Body of pancreas (tissue), 4 donors: ENCODE results near the gene ZNRF4. TPM values are rescaled to one million over a fixed set of nuclear protein-coding genes. Genes with fewer than 3 reads are reported as not detected.

Experiments used
- ATAC-seq: fragments of 150-250 bp; one replicate; pipeline ENCODE4 v1.9.1; 2016
- DNase-seq, 4 donors: peaks; one replicate each; pipeline ENCODE4 v3.0.0-alpha.2; 2019
- H3K27ac ChIP-seq, 4 donors: fragments of 200-600 bp; sonication (generic); 1 replicate in 3 of 4; 2 replicates in 1 of 4; pipeline versions ENCODE4 v1.5.1 to v1.6.1; 2016 to 2019; ENCODE audit warnings: mild to moderate bottlenecking in 1 of 4, mixed read lengths in 1 of 4, moderate library complexity in 1 of 4
- H3K27me3 ChIP-seq, 2 donors: fragments of 200-600 bp; sonication (generic); one replicate each; pipeline ENCODE4 v1.6.0; 2016; ENCODE audit warnings: mild to moderate bottlenecking in 1 of 2
- H3K36me3 ChIP-seq, 2 donors: fragments of 200-600 bp; sonication (generic); replicated peaks in 1 of 2; 2 replicates each; pipeline ENCODE4 v1.5.1; 2016; ENCODE audit warnings: low read depth in 2 of 2; ENCODE audit not compliant: insufficient read depth in 1 of 2
- H3K4me1 ChIP-seq: fragments of 200-600 bp; sonication (generic); one replicate; pipeline ENCODE4 v1.6.0; 2016
- H3K4me3 ChIP-seq, 2 donors: fragments of 200-600 bp; sonication (generic); 1 replicate in 1 of 2; 2 replicates in 1 of 2; pipeline ENCODE4 v1.5.1; 2016 to 2019
- H3K9me3 ChIP-seq, 3 donors: fragments of 200-600 bp; sonication (generic); 1 replicate in 2 of 3; 2 replicates in 1 of 3; pipeline ENCODE4 v1.5.1; 2016
- CTCF ChIP-seq, 7 experiments: fragments of 450-650 bp in 4 of 7; fragments of 200-600 bp in 3 of 7; sonication (generic) in 3 of 7; IDR thresholded peaks; one replicate each; pipeline ENCODE4 v1.5.1; 2016 to 2019; ENCODE audit warnings: antibody characterized with exemption in 7 of 7
- POLR2A ChIP-seq, 3 donors: fragments of 450-650 bp; IDR thresholded peaks; one replicate each; pipeline ENCODE4 v1.6.1; 2016; ENCODE audit warnings: antibody characterized with exemption in 3 of 3, mild to moderate bottlenecking in 2 of 3
- WGBS, 2 donors: methylation state at CpG; one replicate each; pipeline ENCODE4 v1.1.5; 2017; 5-methylcytosine and 5-hydroxymethylcytosine counted together
- intact Hi-C: fragments of 100-400 bp; cut with DNase I; formaldehyde crosslinking; loops from one replicate; pipeline ENCODE4 v1.15.1; 2023
- total RNA-seq, 2 donors: library from RNA; depleted of rRNA; stranded (reverse); fragments of >200 nt; gene quantifications; one replicate each; pipeline ENCODE4 v1.1.0, GENCODE V29; 2016

The ZNRF4 gene
- total RNA-seq, 2 donors from 2014 or later: not detected

- H3K9me3 ChIP-seq: peaks cover 0 to 4% (median 0%) of the 10 kb centered on the region in 3 donors
- intact Hi-C loops: no loop called here
- H3K4me3 ChIP-seq: no peak overlapping the region
- H3K4me1 ChIP-seq: no peaks in the 10 kb centered on the region
- DNase-seq (no peak), ATAC-seq (no peak)
- no peak overlapping the region for H3K27ac ChIP-seq
- H3K27me3 ChIP-seq: peaks cover 0 to 3% of the 10 kb centered on the region in 2 donors
- no peaks in the 10 kb centered on the region for H3K36me3 ChIP-seq
- TF ChIP-seq POLR2A (IDR thresholded peaks at IDR 0.05) (no peak), CTCF (IDR thresholded peaks at IDR 0.05) (no peak)
- 39 to 48% methylated on average over 9 of the region's 9 CpGs for WGBS, 2 donors
Observed at GRCh38 chr19:5450482-5451126, 4.6 kb upstream of the ZNRF4 start.

- 41% methylated on average over 10 of the region's 10 CpGs; no CpG with 5 or more reads in 1 of the 2 donors for WGBS, 2 donors
- H3K9me3 ChIP-seq: peaks cover 0 to 4% (median 0%) of the 10 kb centered on the region in 3 donors
- H3K27ac ChIP-seq: no peak overlapping the region
- H3K36me3 ChIP-seq: no peaks in the 10 kb centered on the region
- TF ChIP-seq POLR2A (IDR thresholded peaks at IDR 0.05) (no peak), CTCF (IDR thresholded peaks at IDR 0.05) (no peak)
- H3K27me3 ChIP-seq: peaks cover 0 to 3% of the 10 kb centered on the region in 2 donors
- H3K4me3 ChIP-seq: no peak overlapping the region
- ATAC-seq: no peak
- intact Hi-C loops: no loop called here
- no peaks in the 10 kb centered on the region for H3K4me1 ChIP-seq
- DNase-seq: no peak
Observed at GRCh38 chr19:5451494-5451893, 3.7 kb upstream of the ZNRF4 start.

- H3K4me3 ChIP-seq: no peak overlapping the region
- H3K27me3 ChIP-seq: no peaks in the 10 kb centered on the region
- no peak for TF ChIP-seq CTCF (IDR thresholded peaks at IDR 0.05)
- no peak for TF ChIP-seq POLR2A (IDR thresholded peaks at IDR 0.05)
- WGBS, 2 donors: 74 to 79% methylated on average over 9 to 16 of the region's 16 CpGs
- no peak overlapping the region for H3K27ac ChIP-seq
- H3K9me3 ChIP-seq: peaks cover 0 to 4% (median 0%) of the 10 kb centered on the region in 3 donors
- no peaks in the 10 kb centered on the region for H3K36me3 ChIP-seq
- no peaks in the 10 kb centered on the region for H3K4me1 ChIP-seq
- ATAC-seq: no peak
- DNase-seq: no peak
- intact Hi-C loops: no loop called here
Observed at GRCh38 chr19:5452594-5453565, 2.3 kb upstream of the ZNRF4 start.

- Histone ChIP-seq H3K27ac (no peak overlapping the region), H3K9me3 (peaks cover 0 to 4% (median 0%) of the 10 kb centered on the region in 3 donors), H3K36me3 (no peaks in the 10 kb centered on the region), H3K4me3 (no peak overlapping the region), H3K4me1 (no peaks in the 10 kb centered on the region), H3K27me3 (no peaks in the 10 kb centered on the region)
- TF ChIP-seq POLR2A (IDR thresholded peaks at IDR 0.05) (no peak), CTCF (IDR thresholded peaks at IDR 0.05) (no peak)
- intact Hi-C loops: no loop called here
- 68 to 73% methylated on average over 4 to 5 of the region's 5 CpGs for WGBS, 2 donors
- no peak for ATAC-seq
- no peak for DNase-seq
Observed at GRCh38 chr19:5454743-5455142, 474 bp upstream of the ZNRF4 start.
